22Rv1 (cell line): ENCODE data around the gene KNDC1.

Source experiments
- ZFX ChIP-seq: fragments of 450-650 bp; IDR thresholded peaks from 2 replicates; pipeline ENCODE4 v1.6.1; 2017; ENCODE audit warnings: antibody characterized with exemption, borderline replicate concordance
- TF ChIP-seq, protein P1 (sequence below): fragments of 450-650 bp; IDR thresholded peaks from 2 replicates; pipeline ENCODE4 v1.5.1; 2017; ENCODE audit warnings: mild to moderate bottlenecking

DNA sequence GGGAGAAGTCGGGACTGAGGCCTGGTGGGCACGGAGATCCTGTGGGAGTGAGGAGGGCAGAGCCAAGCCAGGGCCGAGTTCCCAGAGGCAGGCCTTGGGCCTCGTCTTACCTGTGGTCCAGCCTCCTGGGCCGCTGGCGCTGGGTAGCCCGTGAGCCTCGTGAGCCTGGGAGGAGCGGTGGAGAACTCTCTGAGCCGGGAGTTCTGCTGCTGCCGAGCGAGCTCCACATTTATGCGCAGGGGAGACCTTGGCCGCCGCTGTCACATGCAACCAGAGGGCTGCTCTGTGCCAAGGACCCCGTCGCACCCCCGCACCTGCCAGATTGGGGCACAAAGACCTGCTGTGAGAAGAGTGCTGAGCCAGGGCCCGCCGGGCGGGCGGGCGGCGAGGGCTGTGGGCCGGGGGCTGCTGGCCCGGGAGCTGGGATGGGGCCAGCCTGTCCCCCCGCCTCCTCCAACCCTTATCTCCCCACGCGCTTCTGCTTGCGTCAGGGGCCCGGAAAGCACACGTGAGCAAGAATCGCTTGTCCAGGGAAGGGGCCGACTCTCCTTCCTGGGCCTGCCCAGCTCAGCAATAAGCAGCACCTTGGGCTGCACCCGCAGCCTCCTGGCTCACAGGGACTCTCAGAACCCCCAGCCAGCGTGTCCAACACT, 87.8 kb downstream of the KNDC1 start:
- TF ChIP-seq, protein P1, sequence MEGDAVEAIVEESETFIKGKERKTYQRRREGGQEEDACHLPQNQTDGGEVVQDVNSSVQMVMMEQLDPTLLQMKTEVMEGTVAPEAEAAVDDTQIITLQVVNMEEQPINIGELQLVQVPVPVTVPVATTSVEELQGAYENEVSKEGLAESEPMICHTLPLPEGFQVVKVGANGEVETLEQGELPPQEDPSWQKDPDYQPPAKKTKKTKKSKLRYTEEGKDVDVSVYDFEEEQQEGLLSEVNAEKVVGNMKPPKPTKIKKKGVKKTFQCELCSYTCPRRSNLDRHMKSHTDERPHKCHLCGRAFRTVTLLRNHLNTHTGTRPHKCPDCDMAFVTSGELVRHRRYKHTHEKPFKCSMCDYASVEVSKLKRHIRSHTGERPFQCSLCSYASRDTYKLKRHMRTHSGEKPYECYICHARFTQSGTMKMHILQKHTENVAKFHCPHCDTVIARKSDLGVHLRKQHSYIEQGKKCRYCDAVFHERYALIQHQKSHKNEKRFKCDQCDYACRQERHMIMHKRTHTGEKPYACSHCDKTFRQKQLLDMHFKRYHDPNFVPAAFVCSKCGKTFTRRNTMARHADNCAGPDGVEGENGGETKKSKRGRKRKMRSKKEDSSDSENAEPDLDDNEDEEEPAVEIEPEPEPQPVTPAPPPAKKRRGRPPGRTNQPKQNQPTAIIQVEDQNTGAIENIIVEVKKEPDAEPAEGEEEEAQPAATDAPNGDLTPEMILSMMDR, result no peak
- TF ChIP-seq ZFX, result no peak
